Trophoblast cell (in vitro differentiated cells and primary cell): Measurements from ENCODE around the gene IPPK.

Experiments
- DNase-seq, 2 donors: peaks; one replicate each; pipeline ENCODE4 v3.0.0-alpha.2; 2016
- H2AFZ ChIP-seq: 2 replicates; pipeline ENCODE4 v1.6.1; 2013; ENCODE audit warnings: low read length, moderate library complexity, mild to moderate bottlenecking; ENCODE audit not compliant: insufficient read depth, poor library complexity
- H2AK5ac ChIP-seq: 2 replicates; pipeline ENCODE4 v1.6.1; 2013; ENCODE audit warnings: mild to moderate bottlenecking, low read length
- H2BK120ac ChIP-seq: 2 replicates; pipeline ENCODE4 v1.6.1; 2013; ENCODE audit warnings: low read length, mild to moderate bottlenecking, moderate library complexity; ENCODE audit not compliant: insufficient read depth, poor library complexity
- H2BK12ac ChIP-seq: 2 replicates; pipeline ENCODE4 v1.6.1; 2013; ENCODE audit warnings: mild to moderate bottlenecking, low read length, moderate library complexity
- H2BK5ac ChIP-seq: 2 replicates; pipeline ENCODE4 v1.6.1; 2013; ENCODE audit warnings: low read length, low read depth, moderate library complexity, mild to moderate bottlenecking; ENCODE audit not compliant: poor library complexity
- H3K14ac ChIP-seq: 2 replicates; pipeline ENCODE4 v1.6.1; 2013; ENCODE audit warnings: mild to moderate bottlenecking, low read length
- H3K18ac ChIP-seq: 2 replicates; pipeline ENCODE4 v1.6.1; 2013; ENCODE audit warnings: mild to moderate bottlenecking, low read length
- H3K23ac ChIP-seq: 2 replicates; pipeline ENCODE4 v1.6.1; 2013; ENCODE audit warnings: low read length
- H3K27ac ChIP-seq: 2 replicates; pipeline ENCODE4 v1.5.1; 2013; ENCODE audit warnings: low read depth, mild to moderate bottlenecking, inconsistent platforms, low read length, moderate library complexity
- H3K27me3 ChIP-seq: 2 replicates; pipeline ENCODE4 v1.6.1; 2013; ENCODE audit warnings: inconsistent platforms, mild to moderate bottlenecking, low read length, moderate library complexity; ENCODE audit not compliant: insufficient read depth
- H3K36me3 ChIP-seq, 2 experiments: 1 replicate in 1 of 2; 2 replicates in 1 of 2; pipeline ENCODE4 v1.6.1; 2013; ENCODE audit warnings: low read length in 2 of 2, mild to moderate bottlenecking in 2 of 2, moderate library complexity in 1 of 2; ENCODE audit not compliant: insufficient read depth in 2 of 2, control insufficient read depth in 1 of 2
- H3K4ac ChIP-seq: 2 replicates; pipeline ENCODE4 v1.6.1; 2013; ENCODE audit warnings: low read depth, mild to moderate bottlenecking, low read length, moderate library complexity
- H3K4me1 ChIP-seq, 2 experiments: 1 replicate in 1 of 2; 2 replicates in 1 of 2; pipeline ENCODE4 v1.6.1; 2013; ENCODE audit warnings: low read length in 2 of 2, mild to moderate bottlenecking in 2 of 2, moderate library complexity in 1 of 2; ENCODE audit not compliant: insufficient read depth in 2 of 2, control insufficient read depth in 1 of 2
- H3K4me2 ChIP-seq: 2 replicates; pipeline ENCODE4 v1.6.1; 2013; ENCODE audit warnings: inconsistent platforms, mild to moderate bottlenecking, low read length, moderate library complexity
- H3K4me3 ChIP-seq: 2 replicates; pipeline ENCODE4 v1.5.1; 2013; ENCODE audit warnings: mild to moderate bottlenecking, low read depth, low read length, inconsistent platforms
- H3K79me1 ChIP-seq: one replicate; pipeline ENCODE4 v1.6.1; 2013; ENCODE audit warnings: low read length
- H3K79me2 ChIP-seq: 2 replicates; pipeline ENCODE4 v1.6.1; 2013; ENCODE audit warnings: low read length, mild to moderate bottlenecking; ENCODE audit not compliant: control insufficient read depth, insufficient read depth, poor library complexity
- H3K9ac ChIP-seq: 2 replicates; pipeline ENCODE4 v1.6.1; 2013; ENCODE audit warnings: mild to moderate bottlenecking, low read length
- H3K9me3 ChIP-seq: 2 replicates; pipeline ENCODE4 v1.6.1; 2013; ENCODE audit warnings: low read depth, mild to moderate bottlenecking, control low read depth, inconsistent platforms, low read length; ENCODE audit not compliant: insufficient read depth
- H4K12ac ChIP-seq: 2 replicates; pipeline ENCODE4 v1.6.1; 2013; ENCODE audit warnings: low read depth, mild to moderate bottlenecking, low read length, moderate library complexity
- H4K8ac ChIP-seq: 2 replicates; pipeline ENCODE4 v1.6.1; 2013; ENCODE audit warnings: low read depth, mild to moderate bottlenecking, low read length, moderate library complexity
- H4K91ac ChIP-seq: one replicate; pipeline ENCODE4 v1.6.1; 2013; ENCODE audit warnings: low read depth, mild to moderate bottlenecking, low read length, moderate library complexity
- WGBS: extraction: QIAGEN DNeasy Blood & Tissue Kit; methylation state at CpG from one replicate; pipeline ENCODE4 v1.1.7; 2013; ENCODE audit warnings: missing lambda C conversion rate; ENCODE audit not compliant: insufficient read length, insufficient coverage; ENCODE audit errors: extremely low coverage; 5-methylcytosine and 5-hydroxymethylcytosine counted together

IPPK gene

GRCh38 chr9:92640398-92641091 is 29.4 kb downstream of the IPPK start:
- Histone ChIP-seq H3K27ac (no peak overlapping the region), H3K4me2 (no peak overlapping the region), H3K4me3 (no peak overlapping the region), H3K27me3 (no peaks in the 10 kb centered on the region), H3K23ac (no peak overlapping the region), H4K8ac (no peak overlapping the region), H2BK12ac (no peak overlapping the region), H4K12ac (no peak overlapping the region), H3K18ac (no peak overlapping the region), H3K79me2 (no peaks in the 10 kb centered on the region), H3K14ac (no peak overlapping the region), H2BK5ac (no peak overlapping the region), H2AFZ (no peak overlapping the region), H2AK5ac (no peak overlapping the region), H3K79me1 (no peaks in the 10 kb centered on the region), H3K36me3 (peaks cover 50 to 64% of the 10 kb centered on the region in 2 experiments), H3K9ac (no peak overlapping the region), H3K9me3 (no peaks in the 10 kb centered on the region), H2BK120ac (no peak overlapping the region), H3K4ac (no peak overlapping the region), H4K91ac (no peak overlapping the region), H3K4me1 (peaks cover 3 to 4% of the 10 kb centered on the region in 2 experiments)
- no peak for DNase-seq
- WGBS: no CpG with 5 or more reads among the region's 8 CpGs

DNA sequence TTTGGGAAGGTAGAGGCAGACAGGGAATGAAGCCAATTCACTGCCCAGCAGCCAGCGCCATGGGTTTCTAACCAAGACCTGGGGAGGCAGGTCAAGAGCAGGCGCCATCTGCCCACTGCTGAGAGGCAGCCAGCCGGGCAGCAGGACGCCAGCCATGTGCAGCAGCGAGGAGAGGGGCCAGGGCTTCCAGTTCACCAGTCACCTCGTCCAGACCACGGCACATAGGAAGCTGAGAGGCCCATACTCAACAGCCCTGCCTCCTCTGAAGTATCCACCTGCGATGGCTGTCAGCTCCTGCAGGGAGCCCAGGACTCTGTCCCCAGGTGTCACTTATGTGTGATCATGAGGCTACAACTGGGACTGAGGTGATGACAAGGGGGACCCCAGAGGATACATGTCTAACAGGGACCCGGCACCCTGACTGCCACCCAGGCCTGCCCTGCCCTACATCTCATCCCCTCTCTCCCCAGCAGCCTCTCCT is 30.1 kb downstream of the IPPK start:
- no peak overlapping the region for H3K4me3 ChIP-seq
- no peak overlapping the region for H3K9ac ChIP-seq
- H3K9me3 ChIP-seq: no peaks in the 10 kb centered on the region
- H2BK5ac ChIP-seq: no peak overlapping the region
- peaks cover 53 to 65% of the 10 kb centered on the region in 2 experiments for H3K36me3 ChIP-seq
- H3K27ac ChIP-seq: no peak overlapping the region
- no peak overlapping the region for H4K91ac ChIP-seq
- no peak overlapping the region for H3K14ac ChIP-seq
- no peak overlapping the region for H2BK12ac ChIP-seq
- no peak overlapping the region for H4K12ac ChIP-seq
- H3K23ac ChIP-seq: no peak overlapping the region
- H3K79me2 ChIP-seq: no peaks in the 10 kb centered on the region
- H2AK5ac ChIP-seq: no peak overlapping the region
- H2BK120ac ChIP-seq: no peak overlapping the region
- no peak overlapping the region for H2AFZ ChIP-seq
- no peak for DNase-seq
- no peaks in the 10 kb centered on the region for H3K27me3 ChIP-seq
- H3K79me1 ChIP-seq: no peaks in the 10 kb centered on the region
- WGBS: no CpG with 5 or more reads among the region's 9 CpGs
- H3K4me1 ChIP-seq: peaks cover 3 to 4% of the 10 kb centered on the region in 2 experiments
- H4K8ac ChIP-seq: no peak overlapping the region
- no peak overlapping the region for H3K4me2 ChIP-seq
- H3K18ac ChIP-seq: no peak overlapping the region
- H3K4ac ChIP-seq: no peak overlapping the region

GRCh38 chr9:92639124-92639523 is 30.8 kb downstream of the IPPK start:
- H4K91ac ChIP-seq: no peak overlapping the region

DNA sequence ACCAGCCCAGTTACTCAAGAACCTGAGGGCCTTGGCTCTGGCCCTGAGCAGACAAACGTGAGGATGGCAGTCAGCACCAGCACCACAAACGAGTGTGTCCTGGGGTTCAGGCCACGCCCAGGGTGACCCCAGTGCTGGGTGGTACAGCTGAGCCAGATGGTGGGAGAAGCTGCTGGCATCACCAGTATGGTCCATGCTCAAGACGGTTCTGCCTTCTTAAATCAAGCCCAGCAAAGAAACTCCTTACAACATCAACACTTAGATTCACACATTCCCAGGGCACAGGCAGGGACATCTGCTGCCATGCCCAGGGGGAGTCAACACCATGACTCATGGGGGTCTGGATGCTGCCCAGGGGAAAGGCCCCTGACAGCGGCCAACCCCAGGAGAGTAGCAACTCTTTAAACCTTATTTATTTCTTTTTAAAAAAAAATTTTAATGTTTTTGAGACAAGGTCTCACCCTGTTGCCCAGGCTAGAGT is 31.3 kb downstream of the IPPK start:
- Histone ChIP-seq H3K79me1 (no peaks in the 10 kb centered on the region), H4K91ac (no peak overlapping the region), H3K23ac (no peak overlapping the region), H4K12ac (no peak overlapping the region), H3K27ac (no peak overlapping the region), H3K27me3 (no peaks in the 10 kb centered on the region), H3K4me2 (no peak overlapping the region), H3K14ac (no peak overlapping the region), H2BK120ac (no peak overlapping the region), H3K4me3 (no peak overlapping the region), H3K18ac (no peak overlapping the region), H2AK5ac (no peak overlapping the region), H3K9me3 (no peaks in the 10 kb centered on the region), H2AFZ (no peak overlapping the region), H3K4me1 (peaks cover 3 to 4% of the 10 kb centered on the region in 2 experiments), H2BK5ac (no peak overlapping the region), H3K9ac (no peak overlapping the region), H4K8ac (no peak overlapping the region), H2BK12ac (no peak overlapping the region), H3K4ac (no peak overlapping the region), H3K36me3 (peaks cover 57 to 71% of the 10 kb centered on the region in 2 experiments), H3K79me2 (no peaks in the 10 kb centered on the region)
- no CpG with 5 or more reads among the region's 5 CpGs for WGBS
- DNase-seq: no peak

More at GRCh38 chr9:92639124-92639523, 30.8 kb downstream of the IPPK start:
- H3K14ac ChIP-seq: no peak overlapping the region
- H3K9ac ChIP-seq: no peak overlapping the region
- H3K27me3 ChIP-seq: no peaks in the 10 kb centered on the region
- H4K12ac ChIP-seq: no peak overlapping the region
- no peak overlapping the region for H4K8ac ChIP-seq
- H2AFZ ChIP-seq: no peak overlapping the region
- peaks cover 53 to 67% of the 10 kb centered on the region in 2 experiments for H3K36me3 ChIP-seq
- peaks cover 3 to 4% of the 10 kb centered on the region in 2 experiments for H3K4me1 ChIP-seq
- H3K18ac ChIP-seq: no peak overlapping the region
- no peaks in the 10 kb centered on the region for H3K79me1 ChIP-seq
- H2BK12ac ChIP-seq: no peak overlapping the region
- no peak overlapping the region for H3K27ac ChIP-seq
- H3K4me3 ChIP-seq: no peak overlapping the region
- H3K23ac ChIP-seq: no peak overlapping the region
- no peak overlapping the region for H3K4ac ChIP-seq
- no CpG with 5 or more reads among the region's 7 CpGs for WGBS
- H3K4me2 ChIP-seq: no peak overlapping the region
- no peak overlapping the region for H2AK5ac ChIP-seq
- no peaks in the 10 kb centered on the region for H3K9me3 ChIP-seq
- no peaks in the 10 kb centered on the region for H3K79me2 ChIP-seq
- no peak overlapping the region for H2BK120ac ChIP-seq
- H2BK5ac ChIP-seq: no peak overlapping the region
- DNase-seq: no peak
